GM12801 (cell line): ENCODE results near the gene PDE4D.

Experiments
- TF ChIP-seq, protein P1 (sequence below): IDR thresholded peaks from one replicate; pipeline ENCODE4 v1.5.1; 2011; ENCODE audit warnings: control low read depth; ENCODE audit not compliant: insufficient read length; ENCODE audit errors: extremely low read depth

Gene PDE4D

GRCh38 chr5:59362438-59362837 is 531.1 kb downstream of the PDE4D start:
- TF ChIP-seq, protein P1, sequence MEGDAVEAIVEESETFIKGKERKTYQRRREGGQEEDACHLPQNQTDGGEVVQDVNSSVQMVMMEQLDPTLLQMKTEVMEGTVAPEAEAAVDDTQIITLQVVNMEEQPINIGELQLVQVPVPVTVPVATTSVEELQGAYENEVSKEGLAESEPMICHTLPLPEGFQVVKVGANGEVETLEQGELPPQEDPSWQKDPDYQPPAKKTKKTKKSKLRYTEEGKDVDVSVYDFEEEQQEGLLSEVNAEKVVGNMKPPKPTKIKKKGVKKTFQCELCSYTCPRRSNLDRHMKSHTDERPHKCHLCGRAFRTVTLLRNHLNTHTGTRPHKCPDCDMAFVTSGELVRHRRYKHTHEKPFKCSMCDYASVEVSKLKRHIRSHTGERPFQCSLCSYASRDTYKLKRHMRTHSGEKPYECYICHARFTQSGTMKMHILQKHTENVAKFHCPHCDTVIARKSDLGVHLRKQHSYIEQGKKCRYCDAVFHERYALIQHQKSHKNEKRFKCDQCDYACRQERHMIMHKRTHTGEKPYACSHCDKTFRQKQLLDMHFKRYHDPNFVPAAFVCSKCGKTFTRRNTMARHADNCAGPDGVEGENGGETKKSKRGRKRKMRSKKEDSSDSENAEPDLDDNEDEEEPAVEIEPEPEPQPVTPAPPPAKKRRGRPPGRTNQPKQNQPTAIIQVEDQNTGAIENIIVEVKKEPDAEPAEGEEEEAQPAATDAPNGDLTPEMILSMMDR: no peak

DNA sequence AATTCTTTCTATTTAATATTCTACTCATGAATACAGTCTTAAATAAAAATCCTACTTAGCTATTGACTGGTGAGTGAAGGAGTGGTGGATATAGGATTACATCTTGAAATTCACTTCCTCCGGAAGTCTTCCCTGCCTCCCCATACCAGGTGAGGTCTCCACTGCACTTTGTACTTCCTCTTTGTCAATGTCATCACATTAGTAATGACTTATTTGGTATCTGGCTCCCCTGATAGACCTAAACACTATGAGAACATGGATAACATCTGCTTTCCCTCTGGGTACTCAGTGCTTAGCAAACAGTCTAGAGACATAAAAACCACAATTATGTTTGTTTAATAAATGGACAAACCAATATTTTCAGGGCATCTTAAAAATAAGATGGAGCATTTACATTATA is 532.1 kb downstream of the PDE4D start:
- TF ChIP-seq, protein P1: no peak

DNA sequence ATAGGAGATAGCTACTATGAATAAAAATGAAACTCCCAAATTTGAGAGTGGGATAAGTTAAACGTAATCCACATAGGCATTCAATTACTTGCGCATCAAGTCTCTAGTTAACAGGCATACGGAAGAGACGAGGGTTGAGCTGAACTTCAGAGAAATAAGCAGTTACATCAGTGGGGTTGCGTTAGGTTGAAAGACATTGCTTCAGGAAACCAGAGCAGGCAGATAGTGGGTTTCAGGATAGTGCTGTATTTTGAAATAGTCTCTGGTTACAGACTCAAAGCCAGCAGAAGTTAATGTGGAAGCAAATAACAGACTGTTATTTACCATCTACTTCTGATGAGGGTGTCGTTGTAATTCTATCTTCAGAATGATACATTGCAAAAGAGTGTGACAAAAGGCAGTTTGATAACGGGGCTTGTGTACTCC is 533.4 kb downstream of the PDE4D start:
- TF ChIP-seq, protein P1: no peak

DNA sequence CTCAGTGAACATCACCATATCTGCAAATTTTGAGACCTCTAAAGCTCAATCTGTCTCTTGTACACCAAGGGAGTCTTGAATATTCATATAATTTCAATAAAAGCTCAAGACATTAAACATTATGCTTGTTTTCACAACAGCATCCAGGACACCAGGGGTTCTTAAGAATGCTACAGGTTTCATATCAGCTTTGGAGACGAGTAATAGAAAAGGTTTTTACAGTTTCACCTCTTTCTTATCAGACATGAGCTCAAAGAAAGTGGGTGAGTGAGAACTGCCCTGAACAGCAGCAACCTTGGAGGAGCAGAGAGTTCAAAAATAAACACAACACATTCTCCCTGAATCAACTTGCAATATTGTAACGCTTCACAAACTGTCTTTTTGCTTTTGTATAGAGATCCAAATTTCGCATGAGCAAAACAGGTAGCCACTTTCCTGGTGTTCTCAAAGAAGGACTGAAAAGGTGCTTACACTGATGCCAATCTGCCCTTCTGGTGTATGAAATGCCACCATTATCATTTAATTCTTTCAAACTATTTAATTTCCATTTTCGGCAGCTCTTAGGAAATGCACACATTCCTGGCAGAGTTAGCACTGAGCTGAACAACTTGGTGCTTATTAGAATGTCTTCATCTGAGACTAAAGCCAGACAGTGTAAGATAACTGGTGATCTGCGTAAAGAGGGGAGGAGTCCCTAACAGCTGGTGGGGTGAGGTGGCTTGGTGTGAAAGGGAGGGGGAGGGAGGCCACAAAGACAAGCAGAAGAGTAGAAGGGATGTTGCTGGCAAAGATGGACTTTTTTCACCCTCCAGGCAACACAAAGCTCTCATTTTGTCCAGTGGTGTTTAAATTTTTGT is 535.3 kb downstream of the PDE4D start:
- TF ChIP-seq, protein P1: no peak

GRCh38 chr5:59357381-59357977 is 536.0 kb downstream of the PDE4D start:
- TF ChIP-seq, protein P1: no peak

GRCh38 chr5:59356813-59357380 is 536.6 kb downstream of the PDE4D start:
- TF ChIP-seq, protein P1: no peak

- TF ChIP-seq, protein P1: no peak
These were observed 538.7 kb downstream of the PDE4D start for GRCh38 chr5:59354811-59355210.
